SU-DHL-6 (cell line): ENCODE data around the gene TTC32.
A peak's percentile ranks its signal among the peaks of the same experiment; 100 is the strongest.

ENCODE experiments used
- H2AFZ ChIP-seq: fragments of 200-600 bp; sonication (generic); 2 replicates; pipeline ENCODE4 v1.6.1; 2014; ENCODE audit warnings: low read depth, mild to moderate bottlenecking, moderate library complexity, mixed read lengths, antibody characterized with exemption, low read length; ENCODE audit not compliant: severe bottlenecking
- H3F3A ChIP-seq: fragments of 200-600 bp; shearing (Covaris generic); 2 replicates; pipeline ENCODE4 v1.6.0; 2016; ENCODE audit warnings: antibody characterized with exemption, mild to moderate bottlenecking; ENCODE audit not compliant: insufficient read depth
- H3K27ac ChIP-seq: fragments of 200-600 bp; sonication (generic); 2 replicates; pipeline ENCODE4 v1.5.1; 2016; ENCODE audit warnings: low read depth, mild to moderate bottlenecking, low read length, moderate library complexity, mixed read lengths
- H3K27me3 ChIP-seq: fragments of 200-600 bp; sonication (generic), shearing (Covaris generic); 2 replicates; pipeline ENCODE4 v1.6.0; 2014; ENCODE audit warnings: mild to moderate bottlenecking, low read length
- H3K36me3 ChIP-seq: fragments of 200-600 bp; sonication (generic); 2 replicates; pipeline ENCODE4 v1.6.1; 2014; ENCODE audit warnings: mild to moderate bottlenecking, low read length, mixed read lengths
- H3K4me2 ChIP-seq: fragments of 300-600, 200-600 bp; shearing (Covaris generic), sonication (generic); 2 replicates; pipeline ENCODE4 v1.6.0; 2014; ENCODE audit warnings: low read length, low read depth, mild to moderate bottlenecking; ENCODE audit not compliant: poor library complexity, severe bottlenecking
- H3K4me3 ChIP-seq: fragments of 200-600 bp; sonication (generic); 2 replicates; pipeline ENCODE4 v1.5.1; 2014; ENCODE audit warnings: antibody characterized with exemption, low read length, mild to moderate bottlenecking, mixed read lengths; ENCODE audit not compliant: insufficient read depth, poor library complexity, severe bottlenecking
- H3K79me2 ChIP-seq: fragments of 200-600 bp; sonication (generic); 2 replicates; pipeline ENCODE4 v1.6.1; 2014; ENCODE audit warnings: mild to moderate bottlenecking, low read length, moderate library complexity; ENCODE audit not compliant: insufficient read depth
- H3K9ac ChIP-seq: fragments of 200-600 bp; sonication (generic); 2 replicates; pipeline ENCODE4 v1.7.0; 2014; ENCODE audit warnings: mild to moderate bottlenecking, low read length
- H3K9me2 ChIP-seq: fragments of 200-600 bp; sonication (generic); replicated peaks from 2 replicates; pipeline ENCODE4 v1.6.1; 2014; ENCODE audit warnings: low read length; ENCODE audit not compliant: insufficient read depth
- H3K9me3 ChIP-seq: fragments of 200-600 bp; sonication (generic); 2 replicates; pipeline ENCODE4 v1.6.1; 2014; ENCODE audit warnings: low read length, mixed read lengths; ENCODE audit not compliant: insufficient read depth
- H4K20me1 ChIP-seq: fragments of 200-600 bp; sonication (generic); 2 replicates; pipeline ENCODE4 v1.6.1; 2014; ENCODE audit warnings: low read depth, mild to moderate bottlenecking, antibody characterized with exemption, low read length, moderate library complexity, mixed read lengths
- CTCF ChIP-seq: fragments of 200-600 bp; sonication (generic); IDR thresholded peaks from one replicate; pipeline ENCODE4 v1.5.1; 2017; ENCODE audit warnings: antibody characterized with exemption, mild to moderate bottlenecking, low read length, moderate library complexity; ENCODE audit not compliant: insufficient read depth, poor library complexity, severe bottlenecking
- EZH2phosphoT487 ChIP-seq: fragments of 200-600 bp; sonication (generic), shearing (Covaris generic); conservative IDR thresholded peaks from 2 replicates; pipeline ENCODE4 v1.6.1; 2018; ENCODE audit warnings: mild to moderate bottlenecking, antibody characterized with exemption, low read length, moderate library complexity, mixed read lengths

TTC32 gene

DNA sequence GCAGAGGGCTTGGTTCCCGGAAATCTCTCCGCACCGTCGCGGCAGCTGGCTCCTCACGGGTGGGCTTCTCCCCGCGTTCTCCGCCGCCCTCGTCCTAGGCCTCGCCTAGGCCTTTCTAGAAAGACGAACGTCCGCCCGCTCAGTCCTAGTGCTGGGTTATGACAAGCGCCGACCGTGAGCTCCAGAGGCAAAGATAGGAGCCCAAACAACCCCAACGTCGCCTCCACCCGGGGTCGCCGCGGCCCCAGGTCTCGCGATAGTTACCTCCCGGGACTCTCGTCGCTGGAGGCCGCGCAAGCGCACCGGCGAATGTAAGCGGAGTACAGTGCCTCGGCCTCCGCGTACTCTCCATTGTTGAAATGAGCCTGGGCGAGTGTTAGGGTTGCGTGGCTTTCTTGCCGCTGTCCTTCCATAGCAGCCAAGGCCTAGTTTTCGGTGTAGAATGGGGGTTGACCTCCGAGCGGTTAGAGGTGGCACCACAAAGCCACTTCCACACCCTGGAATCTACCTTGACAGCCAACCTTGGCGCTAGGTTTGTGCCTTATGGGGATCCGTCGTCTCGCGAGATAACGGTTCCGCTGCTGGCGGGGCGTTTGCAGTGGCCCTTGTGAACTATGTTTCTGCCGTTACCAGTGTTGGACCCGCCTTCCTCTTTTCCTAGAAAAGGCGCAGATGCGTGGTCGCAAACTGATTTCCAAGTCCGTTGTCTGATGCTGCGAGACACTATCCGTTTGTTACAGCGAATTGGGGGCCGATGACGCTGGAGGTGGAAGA, at the start of gene TTC32:
Gene TTC32 (minus strand): TSS at position 542 of the 774 bp plus-strand sequence. CDS start 129 bp downstream, at position 413.
- H3F3A ChIP-seq: no peaks in the 10 kb centered on the region
- H3K9ac ChIP-seq: peak within 1 kb of the TSS; percentile 86
- no peaks in the 10 kb centered on the region; the same call in 1 of the 2 replicates for H3K36me3 ChIP-seq
- H3K27me3 ChIP-seq: no peaks in the 10 kb centered on the region
- H3K79me2 ChIP-seq: peaks cover 38% of the 10 kb centered on the region
- H4K20me1 ChIP-seq: no peaks in the 10 kb centered on the region
- H3K9me2 ChIP-seq: no peaks in the 10 kb centered on the region
- peak within 1 kb of the TSS; percentile 82 for H3K4me3 ChIP-seq
- TF ChIP-seq CTCF: no peak
- no peak for TF ChIP-seq EZH2phosphoT487
- peak within 1 kb of the TSS; percentile 87 for H2AFZ ChIP-seq
- H3K27ac ChIP-seq: peak within 1 kb of the TSS; percentile 79
- H3K9me3 ChIP-seq: no peaks in the 10 kb centered on the region
- H3K4me2 ChIP-seq: peak within 1 kb of the TSS; percentile 63

GRCh38 chr2:19949071-19949470, 47.3 kb upstream of the TTC32 start:
- H3F3A ChIP-seq: no peaks in the 10 kb centered on the region
- no peaks in the 10 kb centered on the region for H3K9me3 ChIP-seq
- H3K4me2 ChIP-seq: no peak overlapping the region
- H3K4me3 ChIP-seq: no peak overlapping the region
- H2AFZ ChIP-seq: no peak overlapping the region
- H3K36me3 ChIP-seq: no peaks in the 10 kb centered on the region
- no peaks in the 10 kb centered on the region for H3K27me3 ChIP-seq
- H3K9me2 ChIP-seq: no peaks in the 10 kb centered on the region
- no peaks in the 10 kb centered on the region for H4K20me1 ChIP-seq
- H3K27ac ChIP-seq: no peak overlapping the region
- no peaks in the 10 kb centered on the region for H3K79me2 ChIP-seq
- TF ChIP-seq EZH2phosphoT487 (no peak), CTCF (no peak)
- no peak overlapping the region for H3K9ac ChIP-seq

DNA sequence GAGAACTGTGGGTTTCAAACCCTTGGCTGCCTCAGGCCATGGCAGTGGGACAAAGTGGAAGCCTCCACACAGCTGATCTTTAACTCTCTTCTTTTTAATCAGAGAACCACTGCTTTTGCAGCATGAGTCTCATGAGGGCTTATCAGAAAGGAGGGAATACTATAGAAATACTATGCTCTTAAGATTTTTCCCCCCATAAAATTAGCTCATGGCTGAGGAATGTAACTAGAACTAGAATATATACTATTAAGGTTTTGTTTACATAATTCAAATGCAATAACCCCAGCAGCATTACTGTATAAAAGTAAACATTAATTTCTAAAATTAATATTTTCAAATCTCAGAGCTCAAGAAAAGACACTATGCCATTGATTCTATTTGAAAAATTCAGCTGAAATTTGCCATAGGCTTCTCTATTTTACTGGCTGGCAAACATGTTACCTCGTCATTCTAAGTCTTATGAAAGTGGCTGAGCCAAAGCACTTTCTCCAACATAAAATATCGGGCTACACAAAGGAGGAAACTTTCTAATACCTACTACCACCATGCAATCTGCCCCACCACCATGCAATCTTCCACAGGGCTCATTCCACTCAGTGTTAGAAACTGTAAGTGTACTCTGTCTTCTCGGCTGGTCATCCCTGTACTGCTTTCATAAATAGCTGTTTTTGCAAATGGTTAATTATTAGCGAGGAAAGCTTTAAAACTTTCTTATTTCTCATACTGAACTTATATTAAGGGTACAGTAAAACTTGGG, 45.6 kb upstream of the TTC32 start:
- Histone ChIP-seq H3K27ac (no peak overlapping the region), H3K79me2 (no peaks in the 10 kb centered on the region), H3K4me2 (no peak overlapping the region), H3F3A (no peaks in the 10 kb centered on the region), H3K9ac (no peak overlapping the region), H3K9me2 (no peaks in the 10 kb centered on the region), H3K27me3 (no peaks in the 10 kb centered on the region), H3K9me3 (no peaks in the 10 kb centered on the region), H2AFZ (no peak overlapping the region), H4K20me1 (no peaks in the 10 kb centered on the region), H3K4me3 (no peak overlapping the region), H3K36me3 (no peaks in the 10 kb centered on the region)
- TF ChIP-seq CTCF: no peak
